HL-60/S4 (cell line): ENCODE results near the gene TBX20.

Experiments
- in situ Hi-C: fragments of 300-500 bp; cut with MboI; formaldehyde crosslinking; loops from 2 replicates; pipeline ENCODE4 v1.14.3; 2022; ENCODE audit warnings: low sequenced_read_pairs

The TBX20 gene, protein sequence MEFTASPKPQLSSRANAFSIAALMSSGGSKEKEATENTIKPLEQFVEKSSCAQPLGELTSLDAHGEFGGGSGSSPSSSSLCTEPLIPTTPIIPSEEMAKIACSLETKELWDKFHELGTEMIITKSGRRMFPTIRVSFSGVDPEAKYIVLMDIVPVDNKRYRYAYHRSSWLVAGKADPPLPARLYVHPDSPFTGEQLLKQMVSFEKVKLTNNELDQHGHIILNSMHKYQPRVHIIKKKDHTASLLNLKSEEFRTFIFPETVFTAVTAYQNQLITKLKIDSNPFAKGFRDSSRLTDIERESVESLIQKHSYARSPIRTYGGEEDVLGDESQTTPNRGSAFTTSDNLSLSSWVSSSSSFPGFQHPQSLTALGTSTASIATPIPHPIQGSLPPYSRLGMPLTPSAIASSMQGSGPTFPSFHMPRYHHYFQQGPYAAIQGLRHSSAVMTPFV

DNA sequence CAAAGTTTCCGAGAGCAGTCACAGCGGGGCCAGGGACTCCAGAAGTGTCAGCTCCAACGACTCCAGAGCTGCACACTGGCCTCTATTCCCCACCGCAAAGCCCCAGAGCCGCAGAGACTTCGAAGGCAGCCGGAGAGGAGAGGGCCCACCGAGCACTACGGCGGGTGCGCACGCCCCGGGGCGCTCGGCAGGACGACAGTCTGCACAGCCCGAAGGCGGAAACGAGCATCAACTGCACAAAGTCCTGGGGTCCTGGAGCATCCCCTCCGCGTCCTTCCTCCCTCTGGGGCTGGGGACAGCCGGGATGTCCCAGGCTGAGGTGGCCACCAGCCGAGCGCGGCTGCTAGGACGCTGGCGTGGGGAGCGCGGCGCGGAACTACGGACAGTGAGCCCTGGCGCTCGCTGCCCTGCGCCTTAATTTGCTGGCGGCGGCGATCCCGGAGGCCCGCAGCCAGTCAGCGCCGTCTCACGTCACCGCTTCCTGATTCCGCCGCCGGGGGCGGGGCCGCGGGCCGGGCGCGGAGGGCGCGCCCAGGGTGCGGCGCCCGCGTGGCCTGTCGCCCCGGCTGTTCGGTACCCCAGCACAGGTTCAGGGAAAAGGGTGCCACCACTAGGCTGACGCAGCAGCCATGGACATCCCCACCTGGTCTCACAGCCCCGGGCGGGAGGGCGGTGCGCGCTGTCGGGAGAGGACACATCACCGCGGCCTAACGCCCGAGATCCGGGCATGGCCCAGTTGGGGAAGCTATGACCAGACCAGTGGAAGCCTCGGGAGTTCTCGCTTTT, at the start of gene TBX20:
Gene TBX20 (minus strand): TSS at position 391 of the 786 bp plus-strand sequence. CDS start 480 bp downstream, outside the sequence.
- in situ Hi-C loops = no loop called here

DNA sequence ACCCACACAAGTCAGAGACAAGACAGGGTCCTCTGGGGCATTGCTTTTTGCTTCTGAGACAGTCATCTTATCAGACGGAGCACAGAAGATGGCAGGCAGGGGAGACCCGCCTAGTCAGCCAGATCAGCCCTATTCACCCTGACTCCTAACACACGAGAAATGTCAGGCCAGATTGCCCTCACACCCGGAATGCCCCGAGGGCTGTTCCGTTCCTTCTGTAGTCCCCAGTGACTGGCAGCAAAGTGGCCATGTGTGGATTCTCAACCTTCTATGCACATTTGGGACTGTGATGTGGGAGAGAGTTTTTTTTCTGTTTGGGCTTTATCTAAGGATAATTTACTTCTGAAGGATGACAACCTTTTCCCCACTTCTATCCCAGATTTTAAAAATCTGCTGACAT, 35.5 kb upstream of the TBX20 start:
- in situ Hi-C loops = no loop called here

DNA sequence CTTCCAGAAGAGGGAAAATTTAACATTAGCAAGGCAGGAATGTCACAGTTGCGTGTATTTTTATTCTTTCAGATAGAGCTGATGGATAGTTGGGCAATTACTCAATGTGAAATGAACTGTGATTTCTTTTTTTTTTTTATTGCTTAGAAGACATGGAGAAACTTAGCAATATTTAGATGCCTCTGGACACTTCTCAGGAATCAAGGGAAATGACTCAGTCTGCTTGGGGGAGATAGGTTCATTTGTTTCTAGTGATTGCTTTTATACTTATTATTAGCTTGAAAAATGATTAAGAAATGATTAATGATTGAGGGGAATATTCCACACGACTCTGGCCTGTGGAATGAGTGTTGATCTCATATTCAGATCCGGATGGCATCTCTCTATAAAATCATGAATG, 33.1 kb upstream of the TBX20 start:
- in situ Hi-C loops = no loop called here

DNA sequence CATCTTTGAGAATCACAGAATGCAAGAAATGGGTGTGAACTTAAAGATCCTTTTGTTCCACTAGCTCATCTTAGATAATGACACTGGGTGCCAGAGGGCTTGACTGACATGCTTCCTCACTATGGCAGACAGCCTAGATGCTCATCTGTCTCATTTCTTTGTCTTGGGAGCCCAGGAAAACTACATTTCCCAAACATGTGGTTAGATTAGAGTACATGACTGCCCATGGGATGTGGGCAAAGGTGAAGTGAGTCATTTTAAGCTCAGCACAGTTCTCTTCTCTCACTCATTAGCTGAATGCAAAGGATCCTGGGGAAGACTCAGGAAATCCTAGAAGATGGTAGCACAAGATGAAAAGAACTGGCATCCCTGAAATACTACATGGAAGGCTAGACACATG, 32.5 kb upstream of the TBX20 start:
- in situ Hi-C loops = no loop called here

DNA sequence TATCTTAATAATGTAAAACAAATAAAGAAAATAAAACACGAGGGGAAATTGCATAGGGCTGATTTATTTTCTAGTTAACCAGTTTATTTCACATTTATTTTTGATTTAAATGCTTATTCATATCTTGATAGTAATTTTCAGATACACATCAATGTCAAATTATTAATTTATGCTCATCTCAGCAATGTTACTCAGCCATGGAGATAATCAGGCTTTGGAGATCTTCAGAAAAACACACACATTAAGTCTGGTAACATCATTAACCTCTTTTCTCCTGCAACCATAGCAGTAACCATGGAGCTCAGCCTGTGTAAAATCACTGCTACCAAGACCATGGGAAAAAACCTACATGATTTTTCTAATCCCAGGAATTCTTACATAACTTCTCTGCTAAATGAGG, 31.9 kb upstream of the TBX20 start:
- in situ Hi-C loops = no loop called here

DNA sequence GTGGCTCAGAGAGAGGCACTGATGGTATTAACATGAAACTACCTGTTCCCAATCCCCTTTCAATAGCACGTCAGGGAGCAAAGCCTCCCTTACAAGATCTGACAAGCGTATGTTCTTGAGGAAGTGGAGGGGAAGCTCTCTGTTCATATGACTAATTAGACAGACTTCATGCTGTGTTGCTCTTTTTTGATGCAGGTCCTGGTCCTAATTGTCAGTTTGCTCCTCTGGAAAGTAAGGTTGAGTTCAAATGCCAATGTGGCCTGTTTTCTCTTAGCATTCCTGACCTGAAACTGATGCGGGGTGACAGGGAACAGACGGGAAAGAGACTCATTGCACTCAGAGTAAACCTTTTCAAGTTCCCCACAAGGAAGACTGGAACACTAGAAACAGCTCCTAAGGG, 27.0 kb upstream of the TBX20 start:
- in situ Hi-C loops = no loop called here

DNA sequence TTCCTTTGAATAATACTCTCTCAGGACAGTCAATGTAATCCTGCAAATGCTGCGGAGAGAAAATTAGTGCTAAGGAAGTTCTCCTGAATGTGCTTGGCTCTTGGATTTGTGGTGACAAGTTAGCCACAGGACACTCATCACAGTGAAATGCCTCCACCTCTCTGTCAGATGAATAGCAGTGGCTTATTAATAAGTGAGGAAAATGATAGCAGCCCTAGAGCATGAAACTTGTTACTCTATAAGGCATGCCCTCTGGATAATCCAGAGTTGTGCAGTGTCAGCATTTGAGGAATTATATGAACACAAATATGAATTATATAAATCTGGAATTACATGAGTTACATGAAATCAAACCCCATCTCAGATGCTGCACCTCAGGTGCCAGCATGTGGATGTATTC, 23.5 kb upstream of the TBX20 start:
- in situ Hi-C loops = no loop called here

DNA sequence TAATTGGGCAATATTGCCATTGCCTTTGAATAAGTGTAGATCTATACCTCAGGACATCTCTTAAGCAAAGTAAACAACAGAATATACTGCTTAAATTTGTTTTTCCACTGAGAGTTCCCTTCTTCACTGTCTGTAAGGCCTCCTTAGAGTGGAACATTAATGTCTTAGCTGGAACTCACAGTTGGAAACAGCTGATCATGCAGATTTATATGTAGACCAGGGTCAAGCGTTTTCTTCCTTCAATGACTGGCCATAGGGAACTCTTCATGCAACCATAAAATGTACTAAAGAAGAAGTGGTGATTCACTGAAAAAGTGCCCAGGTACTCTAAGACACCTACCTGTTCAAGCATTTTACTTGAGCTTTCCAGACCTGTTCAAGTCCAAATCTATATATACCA, 18.3 kb upstream of the TBX20 start:
- in situ Hi-C loops = no loop called here

DNA sequence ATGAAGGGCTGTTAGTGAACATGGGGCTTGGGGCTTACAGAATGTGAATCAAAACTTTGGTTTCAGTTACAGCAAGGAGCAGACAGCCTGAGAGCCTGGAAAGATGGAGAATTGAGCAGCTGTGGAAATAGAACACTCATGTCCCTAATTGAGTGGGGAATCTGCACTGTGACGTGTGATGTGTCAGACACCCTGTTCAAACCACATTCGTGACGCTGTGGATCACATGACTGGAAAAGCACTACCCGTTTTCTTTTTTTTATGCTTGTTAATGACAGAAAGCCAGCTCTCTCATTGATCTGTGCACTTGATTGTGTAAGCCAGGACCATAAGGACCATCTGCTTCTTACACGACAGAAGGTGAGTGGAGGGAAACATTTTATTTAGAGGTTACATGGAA, 15.1 kb upstream of the TBX20 start:
- in situ Hi-C loops = no loop called here

DNA sequence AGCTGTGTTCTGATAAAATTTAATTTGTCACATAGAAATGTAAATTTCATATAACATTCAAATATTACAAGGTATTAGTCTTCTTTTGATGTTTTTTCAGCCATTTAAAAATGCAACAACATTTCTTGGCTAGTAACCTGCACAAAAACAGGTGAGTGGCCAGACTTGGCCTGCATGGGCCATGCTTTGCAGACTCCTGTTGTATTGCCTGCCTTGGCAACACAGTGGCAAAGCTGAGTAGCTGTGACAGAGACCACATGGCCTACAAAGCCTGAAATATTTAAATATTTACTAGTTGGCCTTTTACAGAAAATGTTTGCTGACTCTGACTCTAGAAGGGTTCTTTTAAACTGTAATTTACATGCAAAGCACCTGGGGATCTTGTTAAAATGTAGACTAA, 13.5 kb upstream of the TBX20 start:
- in situ Hi-C loops = no loop called here

DNA sequence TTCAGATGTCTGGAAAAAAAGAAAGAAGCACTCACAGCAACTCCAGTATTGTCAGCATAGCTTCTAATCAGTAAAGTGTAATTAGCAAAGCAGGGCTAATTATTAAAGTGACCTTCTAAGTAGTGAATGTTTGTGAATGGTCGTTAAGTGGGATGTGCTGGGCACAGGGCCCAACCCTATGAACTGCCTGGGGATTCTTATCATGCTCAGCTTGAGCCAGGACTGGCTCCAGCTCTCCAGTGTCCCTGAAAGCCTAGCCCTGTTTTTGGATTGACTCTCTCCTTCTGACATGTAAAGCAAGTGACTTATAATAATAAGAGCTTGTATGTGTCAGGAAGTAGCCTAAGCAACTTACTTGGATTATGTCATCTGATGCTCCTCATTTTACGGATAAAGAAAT, 9.5 kb upstream of the TBX20 start:
- in situ Hi-C loops = no loop called here

DNA sequence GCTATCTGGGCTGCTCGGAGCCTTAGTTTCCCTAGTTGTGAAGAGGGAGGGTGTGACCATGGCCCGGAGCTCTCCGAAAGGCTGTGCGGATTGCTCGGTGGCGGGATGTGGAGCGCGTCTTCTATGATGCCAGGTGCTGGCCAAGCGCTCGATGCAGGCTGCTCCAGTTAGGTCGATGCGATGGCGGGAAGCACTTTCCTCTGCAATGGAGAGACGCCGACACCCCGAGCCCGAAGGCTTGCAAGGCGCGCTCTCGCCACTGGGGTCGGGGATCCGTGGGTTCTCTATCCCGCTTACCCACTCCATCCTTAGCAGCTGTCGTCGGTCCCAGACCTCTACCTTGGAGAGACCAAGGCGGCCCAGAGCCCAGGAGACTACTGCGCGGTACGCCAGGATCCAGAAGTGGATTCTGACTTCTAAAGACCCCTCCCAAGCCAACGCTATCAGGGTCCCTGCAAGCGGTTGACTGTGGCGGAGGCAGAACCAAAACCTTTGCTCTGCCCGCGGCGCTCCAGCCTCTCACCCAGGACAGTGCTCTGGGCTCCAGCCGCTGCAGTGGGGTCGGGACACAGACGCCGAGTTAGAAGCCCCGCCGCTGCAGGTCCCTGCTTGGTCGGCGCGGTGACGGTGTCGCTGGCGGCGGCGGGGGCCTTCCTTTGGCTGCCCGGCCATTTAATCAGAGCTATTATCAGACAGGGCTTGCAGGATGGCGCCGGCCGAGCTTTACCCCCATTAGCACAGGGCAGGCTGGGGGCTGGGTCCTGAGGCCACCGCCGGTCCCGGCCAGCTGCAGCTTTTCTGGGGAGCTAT, 7.8 kb upstream of the TBX20 start:
- in situ Hi-C loops = no loop called here

DNA sequence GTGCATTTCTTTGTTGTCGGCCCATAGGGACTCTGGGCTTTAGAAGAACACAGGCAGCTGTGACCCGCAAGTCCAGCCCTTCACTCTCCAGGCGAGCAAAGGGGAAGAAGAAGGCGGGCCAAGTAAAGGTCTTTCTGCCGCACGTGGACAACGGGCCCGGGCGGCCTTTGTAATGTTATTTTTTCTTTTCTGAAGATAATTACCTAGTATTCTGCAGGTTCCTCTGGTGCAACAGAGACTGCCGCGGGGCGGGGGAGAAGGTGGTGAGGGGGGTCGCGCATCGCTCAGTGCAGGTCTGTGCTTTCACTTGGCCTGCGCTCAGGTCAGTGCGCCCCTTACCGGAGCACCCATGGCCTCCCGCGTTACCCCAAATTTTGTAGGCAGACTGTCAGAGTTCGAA, 7.1 kb upstream of the TBX20 start:
- in situ Hi-C loops = no loop called here

DNA sequence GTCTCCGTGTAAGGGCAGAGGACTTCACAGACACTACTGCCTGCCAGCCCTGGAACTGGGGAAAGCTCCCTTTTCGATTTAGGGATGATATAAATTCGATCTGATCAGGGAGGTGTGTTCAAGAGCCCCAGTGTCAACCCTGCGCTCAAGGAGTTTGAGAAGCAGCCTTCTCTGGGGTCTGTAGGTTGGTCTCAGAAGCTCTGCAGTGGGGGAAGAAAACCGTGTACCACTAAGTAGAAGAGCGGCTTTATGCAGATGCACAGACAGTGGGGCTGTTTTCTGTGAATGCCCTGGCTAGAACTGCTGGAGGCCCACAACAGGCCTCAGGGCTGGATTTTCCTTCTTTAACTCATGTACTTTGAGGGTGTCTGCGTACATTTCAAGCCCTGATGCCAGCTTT, 6.3 kb upstream of the TBX20 start:
- in situ Hi-C loops = no loop called here

DNA sequence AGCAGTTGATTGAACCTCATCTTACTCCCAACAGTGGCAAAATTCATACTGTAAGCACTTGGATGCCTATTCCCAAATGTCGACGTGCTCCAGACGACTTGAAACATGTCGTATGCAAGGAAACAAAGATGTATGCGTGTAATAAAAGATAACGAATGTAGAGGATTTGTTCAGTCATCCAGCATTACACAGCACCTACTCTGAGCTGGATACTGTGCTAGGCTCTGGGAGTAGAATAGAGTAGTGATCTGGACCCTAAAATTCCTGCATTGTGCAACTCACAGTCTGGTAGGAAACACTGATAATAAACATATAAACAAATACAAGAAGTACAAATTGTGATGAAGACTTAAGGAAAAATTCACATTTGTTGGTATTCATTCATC, 5.6 kb upstream of the TBX20 start:
- in situ Hi-C loops = no loop called here

DNA sequence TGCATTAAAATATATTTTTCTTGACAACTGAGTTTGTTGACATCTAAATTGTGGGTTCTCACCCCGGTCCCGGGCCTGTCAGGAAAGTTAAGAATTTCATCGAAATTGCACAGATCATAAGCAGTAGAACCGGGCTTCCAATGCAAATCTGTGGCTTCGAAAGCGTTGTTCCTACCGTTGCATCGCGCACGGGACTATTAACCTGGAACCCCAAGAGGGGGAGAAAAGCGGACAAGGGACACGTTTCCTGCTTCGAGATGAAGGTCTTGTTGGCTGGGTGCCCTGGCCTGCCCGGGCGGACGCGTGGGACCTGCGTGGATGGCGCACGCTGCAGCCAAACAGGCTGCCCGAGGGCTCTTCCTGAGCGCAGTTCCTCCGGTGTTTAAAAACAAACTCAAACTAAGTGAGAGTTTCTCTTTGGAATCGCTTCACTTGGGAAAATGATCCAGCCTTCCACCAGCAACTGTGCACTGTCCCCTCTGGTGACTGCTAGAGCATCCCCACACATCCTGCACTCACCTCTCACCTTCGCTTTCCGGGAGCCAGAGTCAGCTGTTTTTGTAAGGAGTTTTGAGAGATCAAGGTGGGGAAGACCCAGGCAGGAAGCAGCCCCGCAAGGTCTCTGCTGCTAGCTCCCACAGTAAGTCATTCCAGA, 5.1 kb upstream of the TBX20 start:
- in situ Hi-C loops = no loop called here

DNA sequence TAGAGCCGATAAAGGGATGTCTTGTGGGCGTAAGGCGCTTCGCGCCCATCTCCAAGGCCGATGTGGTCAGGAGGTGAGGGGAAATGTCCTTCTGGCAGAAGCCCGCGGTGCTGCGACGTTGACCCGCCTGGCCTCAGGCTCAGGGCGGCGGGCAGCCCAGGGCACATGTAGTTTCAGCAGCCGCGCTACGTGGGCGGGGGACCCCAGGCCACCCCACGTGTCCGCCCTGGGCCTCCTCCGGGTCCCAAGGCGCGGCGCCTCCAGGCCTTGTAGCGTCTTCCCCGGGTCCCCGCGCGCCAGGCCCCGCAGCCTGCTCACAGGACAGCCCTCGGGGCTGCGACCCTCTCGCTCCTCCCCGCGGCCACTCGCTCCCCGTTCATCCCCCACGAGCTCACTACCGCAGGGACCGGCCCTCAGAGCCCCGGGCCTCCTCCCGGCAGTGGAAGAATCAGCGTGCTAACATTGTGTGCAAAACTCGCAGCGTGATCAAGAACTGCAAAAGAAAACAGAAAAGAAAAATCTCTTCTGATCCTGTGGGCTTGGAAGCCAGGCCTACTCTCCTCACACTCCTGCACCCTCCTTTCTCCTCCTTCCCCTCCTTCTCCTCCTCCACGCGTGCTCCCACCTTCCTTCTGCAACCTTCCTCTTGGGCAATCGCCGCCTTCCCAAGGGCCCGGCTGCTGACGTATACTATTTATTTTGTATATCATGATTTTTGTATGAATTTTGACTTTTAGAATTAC, 4.4 kb upstream of the TBX20 start:
- in situ Hi-C loops = no loop called here

DNA sequence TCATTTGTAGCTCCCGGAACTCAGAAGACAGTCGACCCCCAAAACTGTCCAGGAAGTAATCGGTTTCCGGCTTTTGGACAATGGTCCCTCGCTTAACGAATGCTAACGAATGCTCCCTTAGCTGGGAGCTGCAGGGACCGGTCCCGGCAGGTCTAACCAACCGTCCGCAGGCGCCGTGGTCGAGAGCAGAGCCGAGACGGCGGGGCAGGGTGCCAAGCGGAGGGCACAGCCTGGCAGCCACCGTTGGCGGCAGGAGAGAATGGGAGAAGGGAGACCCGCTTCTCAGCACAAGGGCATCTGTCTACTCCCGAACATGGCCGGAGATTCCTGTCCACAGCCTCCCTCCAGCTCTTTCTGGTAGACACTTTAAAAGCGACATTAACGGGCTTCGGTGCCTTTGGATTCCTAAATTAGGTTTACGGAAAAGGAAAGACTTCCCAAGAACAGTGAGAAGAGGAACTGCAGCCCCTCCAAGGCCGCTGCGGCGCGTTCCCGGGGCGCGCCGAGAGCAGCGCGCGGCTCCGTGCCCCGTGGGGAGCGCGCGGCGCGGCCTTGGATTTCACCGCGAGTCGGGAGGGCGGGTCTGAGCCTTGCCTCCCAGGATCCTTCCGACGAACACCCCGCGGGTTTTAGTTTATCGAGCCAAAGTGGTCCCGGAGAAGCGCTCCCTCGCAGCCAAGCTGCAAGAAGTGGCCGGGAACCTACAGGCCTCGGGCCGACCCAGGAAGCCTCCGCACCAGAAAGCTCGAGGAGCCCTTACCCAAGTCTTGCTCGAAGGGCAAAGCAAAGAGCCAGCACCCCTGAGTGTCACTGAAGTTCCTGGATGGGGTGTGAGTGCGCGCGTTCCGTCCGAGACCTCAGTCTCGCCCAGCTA, 3.6 kb upstream of the TBX20 start:
- in situ Hi-C loops = no loop called here
